ENCODE measurements around the gene VPS41.
"Not testable (repeated sequence)": the region's sequence is repeated elsewhere in the genome, so short reads cannot be mapped to it uniquely, and the experiment has no call there.

Gene VPS41

GRCh38 chr7:38858259-38858884, 50.6 kb downstream of the VPS41 start:
- TF ChIP-seq CTCF (IDR thresholded peaks at IDR 0.05; ENCODE audit: low read depth, low read length): no peak
- no peak overlapping the region for H3K4me3 ChIP-seq (ENCODE audit: low read depth, low read length)

- no peak overlapping the region for H3K4me3 ChIP-seq (ENCODE audit: low read depth, low read length)
- no peak for TF ChIP-seq CTCF (IDR thresholded peaks at IDR 0.05; ENCODE audit: low read depth, low read length)
Observed at GRCh38 chr7:38855867-38856266, 53.1 kb downstream of the VPS41 start.

- no peak for TF ChIP-seq CTCF (IDR thresholded peaks at IDR 0.05; ENCODE audit: low read depth, low read length)
- H3K4me3 ChIP-seq (ENCODE audit: low read depth, low read length): no peak overlapping the region
Observed at GRCh38 chr7:38855386-38855785, 53.6 kb downstream of the VPS41 start.

- not testable (repeated sequence) for H3K4me3 ChIP-seq (ENCODE audit: low read depth, low read length)
Observed at GRCh38 chr7:38854947-38855346, 54.0 kb downstream of the VPS41 start.

GRCh38 chr7:38851321-38851720, 57.7 kb downstream of the VPS41 start:
- H3K4me3 ChIP-seq (ENCODE audit: low read depth, low read length): no peak overlapping the region
- no peak for TF ChIP-seq CTCF (IDR thresholded peaks at IDR 0.05; ENCODE audit: low read depth, low read length)

GRCh38 chr7:38846280-38846679, 62.7 kb downstream of the VPS41 start:
- TF ChIP-seq CTCF (IDR thresholded peaks at IDR 0.05; ENCODE audit: low read depth, low read length): no peak
- no peak overlapping the region for H3K4me3 ChIP-seq (ENCODE audit: low read depth, low read length)

- no peak overlapping the region for H3K4me3 ChIP-seq (ENCODE audit: low read depth, low read length)
- no peak for TF ChIP-seq CTCF (IDR thresholded peaks at IDR 0.05; ENCODE audit: low read depth, low read length)
Observed at GRCh38 chr7:38844952-38845563, 63.9 kb downstream of the VPS41 start.

GRCh38 chr7:38842746-38843145, 66.2 kb downstream of the VPS41 start:
- no peak for TF ChIP-seq CTCF (IDR thresholded peaks at IDR 0.05; ENCODE audit: low read depth, low read length)
- H3K4me3 ChIP-seq (ENCODE audit: low read depth, low read length): no peak overlapping the region
